Stimulated activated CD8-positive, alpha-beta memory T cell treated with anti-CD3 and anti-CD28 coated beads, Interleukin-7, amount 100 ng/mL, for 4 hours (primary cell): Measurements from ENCODE around the gene SORCS3.
"Not testable (repeated sequence)": the region's sequence is repeated elsewhere in the genome, so short reads cannot be mapped to it uniquely, and the experiment has no call there.

Experiments
- DNase-seq, 2 donors: peaks; one replicate each; pipeline ENCODE4 v3.0.0-alpha.2; 2020; ENCODE audit warnings: low read depth in 2 of 2

SORCS3 gene

DNA sequence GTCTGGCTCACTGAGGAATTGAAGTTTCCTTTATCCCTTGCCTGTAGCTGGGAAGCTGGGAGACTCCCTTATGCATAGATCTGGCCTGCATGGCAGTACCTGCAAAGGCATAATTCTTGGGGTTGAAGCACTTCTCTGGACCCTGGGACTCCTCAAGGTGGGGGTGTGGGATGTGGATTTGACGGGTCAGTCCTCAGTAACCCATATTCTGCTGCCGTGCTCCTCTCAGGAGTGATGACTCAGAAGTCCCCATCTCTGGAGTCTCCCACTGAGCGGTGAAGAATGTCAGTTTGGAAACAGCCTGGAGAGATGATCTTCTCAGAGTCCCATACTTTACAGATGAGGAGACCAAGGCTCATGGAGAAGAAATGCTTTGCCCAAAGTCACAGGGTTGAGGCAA is 49.0 kb downstream of the SORCS3 start:
- DNase-seq, result no peak

DNA sequence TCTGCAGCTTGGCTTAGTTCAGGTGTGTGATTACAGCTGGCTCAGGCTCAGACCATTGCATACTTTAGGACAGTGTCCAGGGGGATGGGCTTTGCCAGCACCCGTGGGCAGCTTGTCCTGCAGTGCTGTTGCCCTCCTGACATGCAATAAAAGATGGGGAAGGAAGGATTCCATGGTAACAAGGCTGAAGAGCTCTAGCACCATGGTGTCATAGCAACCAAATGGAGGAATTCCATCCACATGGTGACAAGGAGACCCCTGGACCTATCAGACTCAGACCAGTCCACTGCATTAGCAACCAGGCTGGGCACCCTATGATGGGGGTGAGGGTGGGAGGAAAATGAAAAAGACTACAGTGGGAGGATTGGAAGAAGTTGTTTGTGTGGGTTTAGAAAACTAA is 49.9 kb downstream of the SORCS3 start:
- DNase-seq, result no peak

DNA sequence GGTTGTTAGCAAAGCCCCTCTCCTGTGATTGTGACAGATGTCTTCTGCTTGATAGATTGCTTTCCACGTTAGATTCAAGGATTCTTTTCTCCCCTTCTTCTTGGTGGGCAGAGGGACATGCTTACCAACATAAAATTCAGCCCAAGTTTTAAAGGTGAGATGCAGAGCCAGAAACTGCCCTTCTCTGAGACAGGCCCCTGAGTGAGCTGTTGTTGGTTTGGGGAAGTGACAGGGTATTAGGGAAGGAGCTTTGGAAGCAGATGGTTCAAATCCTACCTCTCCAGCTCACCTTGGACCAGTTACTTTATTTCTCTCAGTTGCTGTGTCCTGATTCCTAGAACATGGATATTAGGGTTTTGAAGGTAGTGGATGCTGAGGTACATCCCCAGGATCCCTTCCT is 53.0 kb downstream of the SORCS3 start:
- DNase-seq, result no peak

DNA sequence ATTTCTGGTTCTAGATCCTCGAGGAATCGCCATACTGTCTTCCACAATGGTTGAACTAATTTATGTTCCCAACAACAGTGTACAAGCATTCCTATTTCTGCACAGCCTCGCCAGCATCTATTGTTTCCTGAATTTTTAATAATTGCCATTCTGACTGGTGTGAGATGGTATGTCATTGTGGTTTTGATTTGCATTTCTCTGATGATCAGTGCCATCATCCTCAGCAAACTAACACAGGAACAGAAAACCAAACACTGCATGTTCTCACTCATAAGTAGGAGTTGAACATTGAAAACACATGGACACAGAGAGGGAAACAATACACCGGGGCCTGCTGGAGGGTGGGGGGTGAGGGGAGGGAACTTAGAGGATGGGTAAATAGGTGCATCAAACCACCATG is 62.2 kb downstream of the SORCS3 start:
- not testable (repeated sequence) for DNase-seq

DNA sequence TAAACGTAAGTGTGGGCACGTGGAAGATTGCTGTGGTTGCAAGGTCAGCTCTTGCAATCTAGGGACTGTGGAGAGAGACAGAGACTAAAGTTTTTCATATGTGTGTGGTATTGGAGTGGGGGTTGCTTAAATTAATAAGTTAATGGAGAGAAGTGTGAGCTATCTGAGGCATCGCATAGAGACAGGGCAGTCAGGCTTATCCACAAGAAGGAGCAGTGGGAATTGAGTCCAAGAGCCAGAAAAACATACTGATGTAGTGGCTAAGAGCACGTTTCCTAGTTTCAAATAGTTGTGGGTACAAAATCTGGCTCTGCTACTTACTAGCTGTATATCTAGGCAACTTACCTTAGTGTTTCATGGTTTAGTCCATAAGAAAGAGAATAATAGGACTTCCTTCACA is 65.8 kb downstream of the SORCS3 start:
- DNase-seq, result no peak

DNA sequence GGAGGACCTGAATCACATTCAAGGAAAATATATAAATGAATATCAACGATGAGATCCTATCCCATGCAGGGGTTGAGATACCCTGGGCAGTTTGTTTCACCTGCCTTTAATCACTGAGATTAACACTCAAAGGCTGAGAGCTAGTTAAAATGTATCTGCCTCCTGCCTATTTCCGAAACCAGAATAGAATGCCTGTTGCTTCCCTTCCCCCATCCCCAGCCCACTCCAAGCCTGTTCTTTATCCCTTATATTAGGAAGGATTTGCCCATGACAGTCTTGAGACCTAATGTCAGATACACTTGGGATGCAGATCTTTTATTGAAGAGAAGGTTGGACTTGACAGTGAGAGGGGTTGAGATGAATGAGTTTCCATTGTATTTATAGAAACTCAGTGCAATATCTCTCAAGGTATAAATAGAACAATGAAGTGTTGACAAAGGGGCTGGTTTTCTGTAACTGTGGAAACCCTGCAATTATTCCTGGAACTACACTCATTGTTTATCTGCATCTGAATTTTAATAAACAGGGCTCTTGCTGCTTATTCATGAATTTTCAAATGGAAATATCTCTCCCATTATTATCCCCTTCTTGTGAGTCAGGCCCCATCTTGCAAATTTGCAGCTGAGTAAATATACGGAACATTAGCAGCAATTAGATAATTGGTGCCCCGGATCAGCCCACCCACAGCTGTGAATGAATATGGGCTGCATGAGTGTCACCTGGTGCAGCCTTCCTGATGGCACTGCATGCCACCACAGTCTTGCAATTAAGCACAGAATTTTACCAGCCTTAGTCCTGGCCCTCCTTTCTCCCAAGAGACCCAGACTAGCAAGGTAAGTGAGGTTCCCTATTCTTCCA is 66.7 kb downstream of the SORCS3 start:
- DNase-seq, result no peak

DNA sequence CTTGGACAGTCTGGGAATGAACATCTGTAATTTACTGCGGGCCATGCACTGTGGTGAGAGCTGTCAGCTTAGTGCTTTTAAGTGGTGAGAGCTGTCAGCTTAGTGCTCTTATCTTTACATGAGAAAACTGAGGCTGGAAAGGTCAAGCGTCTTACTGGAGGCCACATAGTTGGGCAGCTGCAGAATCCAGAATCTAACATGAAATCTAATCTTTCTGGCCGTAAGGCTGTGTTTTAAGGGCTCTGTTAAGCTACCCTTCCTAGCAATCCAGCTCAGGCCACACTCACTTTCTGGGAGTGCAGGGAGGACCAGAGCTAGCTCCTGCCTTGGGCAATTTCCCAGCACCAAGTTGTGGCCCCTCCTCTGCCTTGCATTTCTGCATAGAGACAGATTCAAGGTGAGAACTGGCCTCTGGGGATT is 70.2 kb downstream of the SORCS3 start:
- DNase-seq, result no peak

DNA sequence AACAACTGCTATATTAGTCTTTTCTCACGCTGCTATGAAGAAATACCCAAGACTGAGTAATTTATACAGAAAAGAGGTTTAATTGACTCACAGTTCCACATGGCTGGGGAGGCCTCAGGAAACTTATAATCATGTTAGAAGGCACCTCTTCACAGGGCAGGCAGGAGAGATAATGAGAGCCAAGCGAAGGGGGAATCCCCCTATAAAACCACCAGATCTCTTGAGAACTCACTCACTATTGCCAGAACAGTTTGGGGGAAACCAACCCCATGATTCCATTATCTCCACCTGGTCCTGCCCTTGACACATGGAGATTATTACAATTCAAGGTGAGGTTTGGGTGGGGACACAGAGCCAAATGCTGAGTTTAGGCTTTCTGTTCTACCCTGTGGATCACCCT is 89.5 kb downstream of the SORCS3 start:
- not testable (repeated sequence) for DNase-seq

DNA sequence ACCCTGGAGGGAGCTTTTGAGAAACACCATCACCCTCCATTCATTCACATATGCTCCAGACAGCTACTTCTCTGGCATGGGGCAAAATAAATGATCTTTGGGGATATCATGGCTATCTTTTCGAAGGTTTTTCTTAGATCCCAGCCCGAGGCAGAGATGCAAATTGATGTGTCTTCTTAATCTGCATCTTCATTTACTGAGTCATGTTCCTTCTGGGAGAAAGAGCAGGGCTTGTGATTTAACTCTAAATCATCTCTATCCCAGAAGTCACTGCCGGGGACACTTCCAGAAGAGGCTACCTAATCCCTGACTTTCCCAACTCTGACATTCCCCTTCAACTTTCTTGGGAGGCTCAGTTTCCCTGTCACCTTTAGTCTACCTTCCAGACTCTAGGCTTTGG is 90.1 kb downstream of the SORCS3 start:
- no peak for DNase-seq

DNA sequence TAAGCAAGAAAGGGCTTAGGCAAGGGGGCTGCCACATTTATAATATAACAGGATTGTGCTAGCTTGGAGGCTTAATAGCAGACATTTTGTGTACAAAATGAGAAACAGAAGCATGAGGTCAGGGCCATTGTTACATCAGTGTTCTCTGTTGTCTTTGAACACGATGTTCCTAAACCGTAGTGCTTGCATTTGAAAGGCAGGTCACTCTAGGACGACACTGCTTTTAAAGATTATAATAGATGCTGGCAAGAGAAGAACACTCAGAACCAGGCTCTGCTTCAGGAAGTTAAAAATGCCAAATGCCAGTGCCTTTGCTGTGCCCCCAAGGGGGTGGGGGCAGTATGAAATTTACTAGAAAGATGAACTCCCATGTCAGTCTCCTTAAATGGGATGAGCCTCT is 91.1 kb downstream of the SORCS3 start:
- no peak for DNase-seq

DNA sequence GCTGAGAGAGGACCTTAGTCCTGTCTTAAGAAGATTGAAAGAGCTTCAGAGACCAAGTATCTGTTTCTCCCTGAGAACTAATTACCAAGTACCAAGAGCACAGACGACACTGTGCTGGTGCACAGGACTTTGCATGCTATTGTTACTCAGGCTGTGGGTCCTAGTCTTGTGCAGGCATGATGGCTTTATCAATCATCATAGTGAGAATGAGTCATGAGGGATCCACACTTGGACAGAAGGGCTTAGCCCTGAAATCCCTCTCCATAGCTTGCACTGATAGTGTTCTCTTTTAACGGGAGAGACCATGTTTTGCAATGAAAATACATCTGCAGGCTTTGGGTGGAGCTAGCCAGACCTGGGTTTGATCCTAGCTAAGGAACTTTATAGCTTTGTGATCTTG is 93.3 kb downstream of the SORCS3 start:
- no peak for DNase-seq

DNA sequence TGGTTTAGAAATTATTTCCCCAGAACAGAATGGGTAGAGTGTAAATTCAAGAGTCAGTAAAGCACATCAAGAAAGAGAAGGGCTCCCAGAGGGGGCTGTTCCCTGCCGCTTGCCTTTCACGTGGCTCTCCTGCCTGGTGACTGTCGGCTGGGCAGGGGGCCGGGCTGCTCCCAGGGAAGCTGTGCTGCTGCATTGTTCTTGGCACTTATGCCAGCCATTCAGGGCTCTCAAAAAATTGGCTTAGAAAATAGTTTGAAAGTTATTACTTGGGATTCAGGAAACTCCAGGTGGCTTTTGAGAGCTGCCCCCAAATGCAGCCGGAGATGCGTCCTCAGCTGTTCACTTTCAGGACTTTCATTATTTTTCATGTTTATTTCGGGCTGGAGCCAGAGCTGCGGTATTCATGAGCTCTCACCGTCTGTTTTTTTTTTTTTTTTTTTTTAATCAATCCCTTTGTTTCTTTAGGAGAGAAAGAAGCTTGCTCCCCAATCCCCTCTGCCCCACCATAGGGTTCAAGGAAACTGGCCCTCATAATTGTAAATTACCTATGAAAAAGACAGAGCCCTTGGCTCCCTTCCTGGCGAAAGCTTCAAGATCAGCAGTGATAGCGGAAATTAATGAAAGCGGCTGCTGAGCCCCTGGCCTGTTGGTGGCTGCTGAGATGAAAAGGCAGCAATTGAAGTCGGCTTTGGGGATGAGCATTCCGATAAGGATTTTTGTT is 94.1 kb downstream of the SORCS3 start:
- no peak for DNase-seq

DNA sequence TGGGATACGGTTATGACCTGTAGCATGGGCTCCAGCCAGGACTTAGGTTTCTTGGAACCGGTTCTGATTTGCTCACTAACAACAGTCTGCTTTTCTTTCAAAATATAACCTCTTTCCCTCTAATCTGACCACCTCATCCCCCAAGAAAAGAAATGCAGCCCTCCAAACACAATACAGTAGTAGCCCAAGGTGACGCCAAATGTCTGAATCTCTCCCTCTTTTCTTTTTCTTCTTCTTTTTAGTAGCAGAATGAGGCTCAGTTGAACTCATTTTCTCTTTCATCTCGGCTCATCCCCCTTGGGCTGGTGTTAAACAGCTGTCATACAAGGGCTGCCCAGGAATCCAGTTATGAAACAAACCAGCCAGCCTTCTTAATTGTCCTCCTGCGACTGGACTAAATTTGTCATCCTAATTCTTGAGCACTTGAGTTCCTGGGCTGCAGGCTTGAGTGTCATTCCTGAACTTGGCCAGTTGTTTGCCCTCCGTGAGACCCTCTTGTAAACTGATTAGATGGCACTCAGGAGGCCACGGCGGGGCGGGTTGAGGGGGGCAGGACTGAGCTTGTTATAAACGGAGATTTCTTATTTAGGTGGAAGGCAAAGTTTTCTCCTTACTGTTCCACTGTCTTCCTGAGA is 94.8 kb downstream of the SORCS3 start:
- no peak for DNase-seq

DNA sequence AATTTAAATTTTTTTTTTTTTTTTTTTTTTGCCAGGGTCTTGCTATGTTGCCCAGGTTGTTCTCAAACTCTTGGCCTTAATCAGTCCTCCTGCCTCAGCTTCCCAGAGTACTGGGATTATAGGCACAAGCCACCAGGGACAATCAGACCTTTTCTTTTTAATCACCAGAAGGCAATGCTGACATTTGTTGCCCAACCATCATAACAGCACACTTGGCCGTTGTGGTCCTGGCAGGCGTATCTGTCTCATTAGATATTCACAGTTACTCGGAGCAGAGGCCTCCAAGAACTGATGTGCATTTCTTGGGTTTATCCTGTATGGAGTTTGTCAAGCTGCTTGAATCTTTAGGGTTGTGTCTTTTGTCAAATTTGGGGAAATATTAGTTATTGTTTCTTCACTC is 100.0 kb downstream of the SORCS3 start:
- no peak for DNase-seq

DNA sequence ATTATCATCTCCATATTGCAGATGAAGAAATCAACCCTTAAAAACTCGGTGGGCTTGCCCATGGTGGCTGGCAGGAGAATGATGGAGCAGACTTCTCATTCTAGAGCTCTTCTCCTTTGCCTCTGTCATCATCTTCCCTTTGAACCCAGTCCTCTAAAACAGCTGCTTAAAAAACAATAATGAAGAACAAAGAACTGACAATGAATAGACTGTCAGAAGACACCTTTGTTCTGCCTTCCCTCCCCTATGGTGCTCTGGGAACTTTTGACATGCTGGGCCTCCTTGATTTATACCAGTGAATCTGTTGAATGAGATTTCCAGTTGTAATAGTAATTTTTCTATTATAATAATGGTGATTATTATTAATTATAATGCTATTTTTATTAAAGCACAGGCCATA is 103.0 kb downstream of the SORCS3 start:
- DNase-seq, result no peak

DNA sequence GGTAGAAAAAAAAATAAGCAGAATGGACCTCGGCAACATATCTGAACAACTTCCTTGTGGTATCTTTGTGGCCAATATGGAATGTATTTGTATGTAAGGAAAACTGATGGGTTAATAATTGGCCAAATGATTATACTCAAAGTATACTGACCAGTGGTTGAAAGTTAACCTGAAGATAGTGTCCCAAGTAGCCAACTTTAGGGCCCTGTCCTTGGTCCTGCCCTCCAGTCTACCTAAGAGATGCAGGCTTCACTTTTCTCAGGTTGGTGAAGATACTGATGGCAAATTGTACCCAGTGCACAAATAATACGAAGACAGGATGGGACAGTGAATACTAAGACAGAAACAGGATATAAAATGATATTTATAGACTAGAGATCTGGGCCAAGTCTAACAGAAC is 109.2 kb downstream of the SORCS3 start:
- no peak for DNase-seq

DNA sequence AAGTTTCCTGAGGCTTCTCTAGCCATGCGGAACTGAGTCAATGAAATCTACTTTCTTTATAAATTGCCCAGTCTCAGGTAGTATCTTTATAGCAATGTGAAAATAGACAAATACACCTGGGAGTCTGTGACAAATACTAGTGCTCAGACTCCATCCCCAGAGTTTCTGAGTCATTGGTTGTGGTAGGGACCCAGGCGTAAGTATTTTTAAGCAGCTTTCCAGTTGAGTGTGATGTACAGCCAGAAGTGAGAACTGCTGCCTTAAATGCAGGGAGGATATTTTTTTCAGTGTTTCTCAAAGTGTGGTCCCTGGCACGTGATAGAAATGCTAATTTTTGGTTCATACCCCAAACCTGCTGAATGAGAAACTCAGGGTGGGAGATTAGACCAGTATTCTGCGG is 121.7 kb downstream of the SORCS3 start:
- DNase-seq, result no peak

DNA sequence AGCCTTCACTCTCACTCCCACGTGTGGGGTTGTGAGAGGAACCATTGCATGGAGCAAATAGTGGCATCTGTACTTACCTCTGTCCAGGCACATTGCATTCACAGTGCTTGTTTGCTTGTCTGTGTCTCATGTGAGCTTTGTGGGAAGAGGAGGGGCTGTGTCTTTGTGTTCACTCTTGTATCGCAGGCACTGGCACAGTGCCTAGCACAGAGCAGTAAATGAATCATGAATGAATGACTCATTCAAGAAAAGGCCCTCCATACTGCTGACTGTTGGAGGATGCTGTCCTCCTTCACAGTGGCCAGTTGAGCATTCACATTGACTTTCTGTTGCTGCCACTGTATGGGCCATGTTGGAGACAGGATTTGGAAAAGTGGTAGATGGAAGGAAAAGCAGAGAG is 125.3 kb downstream of the SORCS3 start:
- DNase-seq, result no peak

DNA sequence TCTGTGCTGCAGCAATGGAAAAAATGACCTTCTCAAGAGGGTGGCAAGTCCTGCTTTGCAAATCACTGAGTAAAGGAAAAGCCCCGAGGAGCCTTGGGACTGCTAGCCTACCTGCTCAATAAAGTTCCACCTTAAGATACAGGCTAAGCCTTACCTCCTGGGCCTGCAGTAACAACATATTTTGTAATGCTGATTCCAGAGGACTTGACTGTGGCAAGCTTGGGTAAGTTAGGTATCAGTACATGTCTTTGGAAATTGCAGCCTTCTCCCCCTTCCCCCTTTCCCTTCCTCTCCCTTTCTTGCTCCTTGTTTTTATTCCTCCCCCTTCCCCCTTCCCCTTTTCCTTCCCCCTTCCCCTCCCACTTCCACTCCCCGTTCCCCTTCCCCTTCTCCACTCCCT is 126.2 kb downstream of the SORCS3 start:
- DNase-seq, result no peak

DNA sequence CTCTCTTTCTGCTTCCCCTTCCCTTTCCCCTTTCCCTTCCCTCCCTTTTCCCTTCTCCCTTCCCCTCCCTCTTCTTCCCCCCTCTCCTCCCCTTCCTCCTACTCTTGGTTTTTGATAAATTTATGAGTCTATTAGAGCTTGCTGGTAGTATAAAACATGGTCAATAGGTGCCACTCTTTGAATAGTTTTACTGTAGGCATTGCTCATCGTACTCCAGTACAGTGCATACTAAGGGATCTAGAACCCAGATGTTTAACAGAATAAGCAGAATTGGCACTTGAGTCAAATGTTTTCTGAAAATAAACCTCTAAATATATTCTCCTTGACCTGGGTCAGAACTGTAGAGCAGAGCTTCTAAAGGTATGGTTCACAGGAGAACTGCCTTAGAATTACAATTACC is 126.7 kb downstream of the SORCS3 start:
- no peak for DNase-seq

DNA sequence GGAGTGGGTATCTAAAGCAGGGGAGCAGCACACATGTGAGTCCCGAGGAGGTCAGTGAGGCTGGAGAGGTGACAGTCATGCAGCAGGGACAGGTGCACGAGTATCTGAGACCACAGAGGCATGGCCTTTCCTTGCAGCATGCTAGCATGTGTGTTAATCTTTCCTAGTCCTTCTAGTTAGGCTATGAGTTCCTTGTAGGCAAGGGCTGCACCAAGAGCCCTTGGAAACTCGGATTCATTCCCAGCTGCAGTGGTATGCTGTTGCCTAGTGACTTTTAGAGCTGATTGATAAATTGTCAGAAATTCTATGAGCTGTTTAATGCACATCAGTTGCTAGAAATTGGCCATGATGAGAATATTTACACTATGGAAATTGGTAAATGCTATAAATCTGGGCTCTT is 132.0 kb downstream of the SORCS3 start:
- no peak for DNase-seq

DNA sequence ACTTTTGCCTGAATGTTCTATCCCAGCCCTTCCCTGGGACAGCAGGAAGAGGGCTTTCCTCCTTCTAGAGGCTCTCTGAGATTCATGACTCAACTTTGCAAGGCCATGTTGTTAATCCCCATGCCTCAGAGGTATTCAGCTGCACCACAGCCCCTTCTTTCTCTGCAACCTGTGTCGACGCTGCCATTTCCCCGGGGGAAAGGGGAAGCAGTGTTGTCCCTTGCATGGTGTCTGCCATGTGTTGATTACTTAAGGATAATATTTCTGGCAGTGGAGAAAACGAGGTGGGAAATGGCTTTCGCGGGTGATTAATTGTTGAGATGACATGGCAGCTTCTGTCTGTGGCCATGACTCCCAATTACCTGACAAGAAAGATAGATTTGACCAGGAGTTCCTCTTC is 133.1 kb downstream of the SORCS3 start:
- DNase-seq, result no peak
